ELR (cell line): Measurements from ENCODE around the gene SRRM1.
"Not testable (repeated sequence)": the region's sequence is repeated elsewhere in the genome, so short reads cannot be mapped to it uniquely, and the experiment has no call there.

Experiments
- DNase-seq: peaks from one replicate; pipeline ENCODE4 v3.0.0-alpha.2; 2015; ENCODE audit warnings: low read depth

Gene SRRM1

DNA sequence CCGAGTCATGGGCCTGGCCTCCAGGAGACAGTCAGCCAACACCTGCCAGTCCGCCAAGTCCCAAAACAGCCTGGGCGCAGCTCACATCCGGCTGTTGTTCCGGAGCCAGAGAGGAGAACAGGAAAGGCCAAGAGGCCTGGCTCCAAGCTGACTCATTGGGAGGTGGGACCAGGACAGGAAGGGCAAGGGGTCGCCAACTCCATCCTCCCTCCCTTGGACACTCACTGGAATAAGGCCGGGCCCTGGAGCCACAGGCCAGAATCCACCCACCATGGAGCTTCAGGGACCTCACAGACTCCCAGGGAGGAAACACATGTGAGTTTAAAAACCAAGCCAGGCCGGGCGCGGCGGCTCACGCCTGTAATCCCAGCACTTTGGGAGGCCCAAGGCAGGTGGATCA is 77.0 kb downstream of the SRRM1 start:
- DNase-seq = peak; percentile 97

DNA sequence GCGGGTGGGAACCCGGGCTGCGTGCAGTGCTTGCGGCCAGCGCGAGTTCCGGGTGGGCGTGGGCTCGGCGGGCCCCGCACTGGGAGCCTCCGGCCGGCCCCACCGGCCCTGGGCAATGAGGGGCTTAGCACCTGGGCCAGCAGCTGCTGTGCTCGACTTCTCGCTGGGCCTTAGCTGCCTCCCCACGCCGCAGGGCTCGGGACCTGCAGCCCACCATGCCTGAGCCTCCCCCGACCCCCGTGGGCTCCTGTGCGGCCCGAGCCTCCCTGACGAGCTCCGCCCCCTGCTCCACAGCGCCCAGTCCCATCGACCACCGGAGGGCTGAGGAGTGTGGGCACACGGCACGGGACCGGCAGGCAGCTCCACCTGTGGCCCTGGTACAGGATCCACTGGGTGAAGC is 78.4 kb downstream of the SRRM1 start:
- no peak for DNase-seq

GRCh38 chr1:24722073-24723035 is 79.3 kb downstream of the SRRM1 start:
- not testable (repeated sequence) for DNase-seq
